ENCODE data around the gene UBE2G1. TPM values are rescaled to one million over a fixed set of nuclear protein-coding genes. Genes with fewer than 3 reads are reported as not detected.

The UBE2G1 gene
- total and polyA plus RNA-seq, 2 of the 8 experiments (the other 6 are each of a cell fraction or from before 2014, with no cell fraction given): 73.9 to 170 TPM

- no peak for TF ChIP-seq CHD7 (IDR thresholded peaks at IDR 0.05; ENCODE audit: insufficient replicate concordance, low read length)
- TF ChIP-seq TEAD4 (IDR thresholded peaks at IDR 0.05; ENCODE audit: low read depth, low read length): no peak
- TF ChIP-seq CBX8 (IDR thresholded peaks at IDR 0.05; ENCODE audit: borderline replicate concordance, low read depth, low read length): no peak
- no peak for TF ChIP-seq KDM1A (IDR thresholded peaks at IDR 0.05; ENCODE audit: borderline replicate concordance, low read length)
- TF ChIP-seq BACH1 (IDR thresholded peaks at IDR 0.05; ENCODE audit: low read length): no peak
- TF ChIP-seq YY1 (IDR thresholded peaks at IDR 0.05; ENCODE audit: low read depth, low read length): no peak
- no peak for TF ChIP-seq KDM4A (IDR thresholded peaks at IDR 0.05; ENCODE audit: low read depth, low read length, severe bottlenecking)
- TF ChIP-seq SIX5 (IDR thresholded peaks at IDR 0.05; ENCODE audit: low read depth, low read length): no peak
- TF ChIP-seq CBX5 (IDR thresholded peaks at IDR 0.05; ENCODE audit: low read depth, low read length): no peak
- no peak for TF ChIP-seq JUN (IDR thresholded peaks at IDR 0.05; ENCODE audit: low read depth, low read length)
- no peak for TF ChIP-seq ZNF274 (IDR thresholded peaks at IDR 0.05; ENCODE audit: borderline replicate concordance, extremely low read depth, low read length)
- no peak for TF ChIP-seq RFX5 (IDR thresholded peaks at IDR 0.05; ENCODE audit: borderline replicate concordance, low read depth, low read length)
These were observed 132.1 kb downstream of the UBE2G1 start (continued) for GRCh38 chr17:4234401-4234800.

All from H1 (cell line).